HFF-Myc (cell line): ENCODE measurements around the gene FGF7.

ENCODE experiments used
- DNase-seq: peaks from one replicate; pipeline ENCODE4 v3.0.0-alpha.2; 2011; ENCODE audit warnings: low read depth; ENCODE audit errors: extremely low read depth
- H3K4me3 ChIP-seq: replicated peaks from 2 replicates; pipeline ENCODE4 v1.5.1; 2011; ENCODE audit warnings: low read depth, mild to moderate bottlenecking, control low read depth, low read length
- CTCF ChIP-seq: IDR thresholded peaks from 2 replicates; pipeline ENCODE4 v1.5.1; 2012; ENCODE audit warnings: mild to moderate bottlenecking, low read depth, low read length, control low read depth; ENCODE audit errors: missing control alignments

Gene FGF7

GRCh38 chr15:49490966-49491365, 67.9 kb downstream of the FGF7 start:
- no peak for DNase-seq
- no peak for TF ChIP-seq CTCF
- H3K4me3 ChIP-seq, result no peak overlapping the region

GRCh38 chr15:49492151-49492550, 69.1 kb downstream of the FGF7 start:
- no peak overlapping the region for H3K4me3 ChIP-seq
- no peak for TF ChIP-seq CTCF
- DNase-seq, result no peak

GRCh38 chr15:49492830-49493229, 69.8 kb downstream of the FGF7 start:
- no peak overlapping the region for H3K4me3 ChIP-seq
- TF ChIP-seq CTCF, result no peak
- no peak for DNase-seq

- no peak for DNase-seq
- no peak overlapping the region for H3K4me3 ChIP-seq
- TF ChIP-seq CTCF, result no peak
Observed at GRCh38 chr15:49494842-49495241, 71.8 kb downstream of the FGF7 start.

- H3K4me3 ChIP-seq, result no peak overlapping the region
- no peak for DNase-seq
- no peak for TF ChIP-seq CTCF
Observed at GRCh38 chr15:49495993-49496753, 73.1 kb downstream of the FGF7 start.

GRCh38 chr15:49501586-49501985, 78.5 kb downstream of the FGF7 start:
- no peak overlapping the region for H3K4me3 ChIP-seq
- no peak for DNase-seq
- TF ChIP-seq CTCF, result no peak

GRCh38 chr15:49506341-49506740, 83.3 kb downstream of the FGF7 start:
- no peak overlapping the region for H3K4me3 ChIP-seq
- no peak for TF ChIP-seq CTCF
- DNase-seq, result no peak
